ENCODE measurements around the gene PTPDC1.

The PTPDC1 gene

DNA sequence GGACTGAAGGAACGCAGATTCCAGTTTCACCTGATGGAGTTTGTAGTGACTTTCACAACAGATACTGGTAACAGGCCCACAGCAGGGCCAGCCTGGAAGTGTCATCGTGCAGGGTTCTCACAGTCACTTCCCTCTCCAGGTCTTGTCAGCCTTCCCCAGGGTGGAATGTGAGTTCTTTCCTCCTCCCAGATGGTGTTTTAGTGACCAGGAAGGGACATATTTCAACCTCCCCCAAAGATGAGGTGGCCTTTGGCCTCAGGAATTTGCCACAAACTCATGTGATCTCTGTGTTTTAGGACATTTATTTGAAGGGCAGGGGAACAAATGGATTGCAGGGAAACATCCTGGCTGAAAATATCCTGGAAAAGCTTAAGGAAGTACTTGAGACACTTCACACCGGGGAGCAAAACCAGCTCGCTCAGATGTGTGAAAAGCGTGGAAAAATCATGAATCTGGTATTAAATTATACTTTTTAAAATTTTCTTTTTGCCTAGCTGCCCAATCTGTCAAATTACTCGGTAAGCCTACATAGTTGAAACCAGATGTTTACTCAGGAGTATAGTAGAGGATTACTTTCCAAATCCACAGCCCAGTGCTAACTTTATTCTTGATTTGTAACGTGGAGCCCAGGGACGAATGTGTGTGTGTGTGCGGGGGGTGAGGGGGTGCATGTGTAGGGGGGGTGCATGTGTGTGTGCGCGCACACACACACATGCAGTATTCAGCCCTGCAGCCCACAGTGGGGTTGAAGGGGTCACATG, 66.8 kb downstream of the PTPDC1 start:
- Histone ChIP-seq H3K36me3 (replicated peaks; ENCODE audit: low read depth, low read length) (no peaks in the 10 kb centered on the region), H3K4me2 (ENCODE audit: low read length) (no peak overlapping the region), H3K27me3 (ENCODE audit: low read depth, low read length) (peaks cover 16% of the 10 kb centered on the region), H3K27ac (ENCODE audit: low read length) (no peak overlapping the region), H3K4me3 (ENCODE audit: low read length) (no peak overlapping the region), H3K79me2 (ENCODE audit: low read length) (no peaks in the 10 kb centered on the region), H4K20me1 (ENCODE audit: insufficient read depth, low read length) (no peaks in the 10 kb centered on the region), H2AFZ (ENCODE audit: low read depth, low read length) (no peak overlapping the region), H3K9ac (ENCODE audit: low read length) (no peak overlapping the region), H3K4me1 (ENCODE audit: low read length) (no peaks in the 10 kb centered on the region), H3K9me3 (ENCODE audit: insufficient read depth, low read length) (no peaks in the 10 kb centered on the region)
- no peak for TF ChIP-seq EZH2phosphoT487 (IDR thresholded peaks at IDR 0.05; ENCODE audit: low read depth)
- TF ChIP-seq CTCF (IDR thresholded peaks at IDR 0.05; ENCODE audit: low read depth, low read length) = no peak

DNA sequence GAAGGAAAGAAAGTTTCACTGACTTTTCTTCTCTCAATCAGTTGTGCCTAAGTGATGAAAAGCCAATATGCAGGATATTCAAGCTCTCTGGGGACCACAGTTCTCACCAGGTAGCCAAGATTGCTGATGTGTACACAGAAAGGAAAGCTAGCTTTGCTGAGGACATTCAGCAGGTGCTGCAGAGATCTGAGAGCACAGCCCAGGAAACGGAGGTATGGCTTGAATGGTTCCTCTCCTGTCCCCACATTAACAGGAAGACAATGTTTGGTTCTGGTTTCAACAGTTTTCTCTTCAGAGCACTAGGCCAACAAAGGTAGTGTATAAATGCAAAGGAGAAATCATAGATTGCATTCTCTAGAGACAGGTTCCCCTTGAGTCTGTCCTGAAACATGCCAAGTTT, 69.6 kb downstream of the PTPDC1 start:
- Histone ChIP-seq H4K20me1 (ENCODE audit: insufficient read depth, low read length) (no peaks in the 10 kb centered on the region), H3K4me2 (ENCODE audit: low read length) (no peak overlapping the region), H3K79me2 (ENCODE audit: low read length) (no peaks in the 10 kb centered on the region), H3K9me3 (ENCODE audit: insufficient read depth, low read length) (no peaks in the 10 kb centered on the region), H3K27ac (ENCODE audit: low read length) (no peak overlapping the region), H3K4me1 (ENCODE audit: low read length) (no peaks in the 10 kb centered on the region), H3K4me3 (ENCODE audit: low read length) (no peak overlapping the region), H2AFZ (ENCODE audit: low read depth, low read length) (no peak overlapping the region; the same call in 1 of the 2 replicates), H3K9ac (ENCODE audit: low read length) (no peak overlapping the region), H3K36me3 (replicated peaks; ENCODE audit: low read depth, low read length) (no peaks in the 10 kb centered on the region), H3K27me3 (ENCODE audit: low read depth, low read length) (peaks cover 16% of the 10 kb centered on the region)
- TF ChIP-seq EZH2phosphoT487 (IDR thresholded peaks at IDR 0.05; ENCODE audit: low read depth) (no peak), CTCF (IDR thresholded peaks at IDR 0.05; ENCODE audit: low read depth, low read length) (no peak)

DNA sequence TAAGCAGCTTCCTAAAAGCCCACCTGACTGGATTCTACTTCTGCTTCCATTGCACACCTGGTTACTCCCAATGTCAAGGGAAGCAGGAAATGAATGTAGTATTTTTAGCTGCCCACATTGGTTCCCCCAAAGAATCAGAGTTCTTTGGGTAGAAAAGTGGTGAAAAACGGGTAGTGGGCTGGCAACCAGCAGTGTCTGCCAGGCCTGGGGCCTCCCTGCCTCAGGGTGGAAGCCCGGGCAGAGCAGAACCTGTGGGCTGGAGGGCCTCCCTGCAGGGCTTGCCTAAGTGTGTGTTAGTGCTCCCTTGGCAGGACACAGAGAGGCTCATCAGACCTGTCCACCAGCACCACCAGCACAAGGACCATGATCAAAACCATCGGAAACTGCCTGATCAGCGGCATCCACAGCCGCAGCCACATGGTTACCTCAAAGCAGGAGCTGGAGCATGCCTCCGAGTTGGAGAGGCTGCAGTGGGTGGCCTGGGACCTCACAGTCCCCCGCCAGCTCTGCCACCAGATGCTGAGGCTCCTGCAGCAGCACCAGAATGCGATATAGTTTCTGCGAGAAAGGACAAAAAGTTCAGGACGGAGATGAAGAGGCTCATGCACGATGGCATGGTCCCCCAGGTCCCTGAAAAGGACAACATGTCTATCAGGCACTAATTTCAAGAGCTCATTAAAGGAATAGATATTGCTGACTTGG, 72.2 kb downstream of the PTPDC1 start:
- Histone ChIP-seq H3K36me3 (replicated peaks; ENCODE audit: low read depth, low read length) (no peaks in the 10 kb centered on the region), H3K4me2 (ENCODE audit: low read length) (no peak overlapping the region), H3K79me2 (ENCODE audit: low read length) (no peaks in the 10 kb centered on the region), H3K27me3 (ENCODE audit: low read depth, low read length) (peaks cover 16% of the 10 kb centered on the region), H3K4me3 (ENCODE audit: low read length) (no peak overlapping the region), H3K9ac (ENCODE audit: low read length) (no peak overlapping the region), H3K27ac (ENCODE audit: low read length) (no peak overlapping the region), H4K20me1 (ENCODE audit: insufficient read depth, low read length) (no peaks in the 10 kb centered on the region), H3K4me1 (ENCODE audit: low read length) (no peaks in the 10 kb centered on the region), H2AFZ (ENCODE audit: low read depth, low read length) (no peak overlapping the region), H3K9me3 (ENCODE audit: insufficient read depth, low read length) (no peaks in the 10 kb centered on the region)
- TF ChIP-seq EZH2phosphoT487 (IDR thresholded peaks at IDR 0.05; ENCODE audit: low read depth) (no peak), CTCF (IDR thresholded peaks at IDR 0.05; ENCODE audit: low read depth, low read length) (no peak)

DNA sequence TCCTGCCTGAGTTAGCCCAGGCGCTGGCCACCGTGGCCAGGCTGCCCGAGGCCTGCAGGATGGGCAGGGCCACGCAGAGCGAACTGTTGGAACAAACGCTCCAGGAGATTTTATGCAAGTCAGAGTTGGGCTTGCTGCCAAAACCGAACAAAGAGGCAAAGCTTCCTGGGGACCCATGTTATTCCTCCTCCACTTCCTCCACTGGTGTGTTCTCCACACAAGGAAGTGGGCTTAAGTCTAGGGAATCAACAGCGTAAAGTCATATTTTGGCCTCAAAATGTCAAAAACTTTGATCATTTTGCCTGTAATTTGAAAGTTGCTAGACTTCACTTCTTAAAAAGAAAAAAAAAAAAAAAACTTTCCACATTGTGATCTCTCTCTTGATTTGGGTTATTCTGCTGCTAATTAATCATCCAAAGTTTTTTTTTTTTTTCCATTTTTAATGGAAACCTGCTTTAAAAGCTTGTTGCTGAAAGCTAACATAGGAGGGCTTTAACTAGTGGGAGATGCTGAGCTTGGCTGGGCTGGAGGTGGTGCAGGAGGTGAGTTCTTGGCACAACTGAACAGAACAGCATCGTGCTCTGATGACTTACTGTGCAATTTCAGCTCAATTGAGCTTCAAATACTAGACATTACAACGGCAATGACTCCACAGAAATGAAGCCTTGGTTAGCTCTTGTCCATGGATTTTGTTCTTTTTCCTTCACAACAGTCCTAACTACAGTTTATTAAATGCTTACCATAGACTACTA, 73.0 kb downstream of the PTPDC1 start:
- no peak overlapping the region for H3K9ac ChIP-seq (ENCODE audit: low read length)
- no peaks in the 10 kb centered on the region for H3K79me2 ChIP-seq (ENCODE audit: low read length)
- no peaks in the 10 kb centered on the region for H3K4me1 ChIP-seq (ENCODE audit: low read length)
- H3K27ac ChIP-seq (ENCODE audit: low read length) = no peak overlapping the region
- no peak overlapping the region for H3K4me3 ChIP-seq (ENCODE audit: low read length)
- H3K36me3 ChIP-seq (replicated peaks; ENCODE audit: low read depth, low read length) = no peaks in the 10 kb centered on the region
- peaks cover 16% of the 10 kb centered on the region for H3K27me3 ChIP-seq (ENCODE audit: low read depth, low read length)
- no peak for TF ChIP-seq EZH2phosphoT487 (IDR thresholded peaks at IDR 0.05; ENCODE audit: low read depth)
- TF ChIP-seq CTCF (IDR thresholded peaks at IDR 0.05; ENCODE audit: low read depth, low read length) = no peak
- H3K9me3 ChIP-seq (ENCODE audit: insufficient read depth, low read length) = no peaks in the 10 kb centered on the region
- no peaks in the 10 kb centered on the region for H4K20me1 ChIP-seq (ENCODE audit: insufficient read depth, low read length)
- H3K4me2 ChIP-seq (ENCODE audit: low read length) = no peak overlapping the region
- H2AFZ ChIP-seq (ENCODE audit: low read depth, low read length) = no peak overlapping the region

Data from OCI-LY3 (cell line).